ENCODE results near the gene KARS1. TPM values are rescaled to one million over a fixed set of nuclear protein-coding genes. Genes with fewer than 3 reads are reported as not detected.
"Not testable (repeated sequence)": the region's sequence is repeated elsewhere in the genome, so short reads cannot be mapped to it uniquely, and the experiment has no call there.

KARS1 gene
- total RNA-seq, 1 experiment from 2014 or later: 196 TPM

DNA sequence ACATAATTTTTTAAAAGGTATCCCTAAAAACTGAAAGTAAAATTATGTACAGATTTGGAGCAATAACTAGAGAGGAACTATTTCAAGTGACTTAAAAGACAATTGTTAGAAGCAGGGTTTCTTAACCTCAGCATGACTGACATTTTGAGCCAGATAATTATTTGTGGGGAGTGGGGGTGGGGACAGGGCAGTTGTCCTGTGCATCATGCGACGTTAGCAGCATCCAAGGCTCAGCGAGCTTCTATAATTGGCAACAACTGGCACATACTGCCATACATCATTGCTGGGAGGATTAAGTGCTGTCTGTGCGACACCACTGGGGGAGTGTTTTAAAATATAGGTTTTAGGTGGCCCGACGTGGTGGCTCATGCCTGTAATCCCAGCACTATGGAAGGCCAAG, 54.2 kb downstream of the KARS1 start:
- no TSS peak for BruUV-seq (replicated peaks)
- ChIA-PET RAD21 (ENCODE audit: low non-redundant PET in 1 of 2, low total read pairs in 2 of 2, uncharacterized antibody in 2 of 2, unreplicated experiment in 2 of 2) (no interaction called here), CTCF (no interaction called here), POLR2A (no interaction called here)
- no peak overlapping the region for H3K9ac ChIP-seq (ENCODE audit: low read length)
- no peaks in the 10 kb centered on the region for H3K79me2 ChIP-seq (ENCODE audit: insufficient read depth, low read length)
- H3K9me3 ChIP-seq (ENCODE audit: control insufficient read depth in 1 of 2, insufficient read depth in 1 of 2, low read depth in 1 of 2, low read length in 2 of 2): no peaks in the 10 kb centered on the region
- H3K27ac ChIP-seq (ENCODE audit: low read depth, low read length): no peak overlapping the region
- H3K4me3 ChIP-seq (replicated peaks in 1 of 2; ENCODE audit: low read depth in 1 of 2, low read length in 2 of 2): no peak overlapping the region
- H3K4me1 ChIP-seq (ENCODE audit: control insufficient read depth in 1 of 2, insufficient read depth in 2 of 2, low read length in 2 of 2): peaks cover 0 to 8% of the 10 kb centered on the region in 2 experiments; a peak in 1 of 4 replicates
- TF ChIP-seq SRF (IDR thresholded peaks at IDR 0.05; ENCODE audit: low read depth) (no peak), JUND (IDR thresholded peaks at IDR 0.05) (no peak), ZFX (IDR thresholded peaks at IDR 0.05) (no peak), EZH2phosphoT487 (IDR thresholded peaks at IDR 0.05; ENCODE audit: borderline replicate concordance) (no peak), YY1 (IDR thresholded peaks at IDR 0.05; ENCODE audit: extremely low read depth, insufficient replicate concordance, low read depth, low read length) (no peak), EZH2 (IDR thresholded peaks at IDR 0.05) (no peak), POLR2A (IDR thresholded peaks at IDR 0.05; ENCODE audit: borderline replicate concordance, extremely low read depth, insufficient read depth, insufficient read length) (no peak), FOSL1 (IDR thresholded peaks at IDR 0.05; ENCODE audit: low read depth) (no peak), TCF7L2 (IDR thresholded peaks at IDR 0.05; ENCODE audit: borderline replicate concordance, extremely low read depth, insufficient read depth, insufficient read length) (no peak)
- intact Hi-C loops (cut with micrococcal nuclease): no loop called here
- H3K9me2 ChIP-seq (ENCODE audit: insufficient read depth): no peaks in the 10 kb centered on the region
- peaks cover 0 to 13% of the 10 kb centered on the region in 2 experiments; a peak in 1 of 4 replicates for H3K36me3 ChIP-seq (ENCODE audit: control insufficient read depth in 1 of 2, insufficient read depth in 2 of 2, low read length in 2 of 2)
- H3K4me2 ChIP-seq (ENCODE audit: low read length): no peak overlapping the region
- DNase-seq (ENCODE audit: low read depth, low spot score) (no peak), ATAC-seq (no peak)
- no peaks in the 10 kb centered on the region for H3K27me3 ChIP-seq (ENCODE audit: insufficient read depth, low read length)
- no peaks in the 10 kb centered on the region for H4K20me1 ChIP-seq (ENCODE audit: insufficient read depth)
- no peak overlapping the region for H2AFZ ChIP-seq (ENCODE audit: low read depth, low read length, poor library complexity, severe bottlenecking)

- ATAC-seq; CTCF ChIA-PET; H3K4me2 ChIP-seq (ENCODE audit: low read length); H3K27me3 ChIP-seq (ENCODE audit: insufficient read depth, low read length); H3K27ac ChIP-seq (ENCODE audit: low read depth, low read length); H2AFZ ChIP-seq (ENCODE audit: low read depth, low read length, poor library complexity, severe bottlenecking); POLR2A ChIA-PET; H4K20me1 ChIP-seq (ENCODE audit: insufficient read depth); intact Hi-C loops (cut with micrococcal nuclease); H3K9ac ChIP-seq (ENCODE audit: low read length); H3K79me2 ChIP-seq (ENCODE audit: insufficient read depth, low read length); H3K9me3 ChIP-seq (ENCODE audit: control insufficient read depth in 1 of 2, insufficient read depth in 1 of 2, low read depth in 1 of 2, low read length in 2 of 2); H3K36me3 ChIP-seq (ENCODE audit: control insufficient read depth in 1 of 2, insufficient read depth in 2 of 2, low read length in 2 of 2); BruUV-seq (replicated peaks); H3K4me1 ChIP-seq (ENCODE audit: control insufficient read depth in 1 of 2, insufficient read depth in 2 of 2, low read length in 2 of 2); DNase-seq (ENCODE audit: low read depth, low spot score); RAD21 ChIA-PET (ENCODE audit: low non-redundant PET in 1 of 2, low total read pairs in 2 of 2, uncharacterized antibody in 2 of 2, unreplicated experiment in 2 of 2); H3K9me2 ChIP-seq (ENCODE audit: insufficient read depth); H3K4me3 ChIP-seq (replicated peaks in 1 of 2; ENCODE audit: low read depth in 1 of 2, low read length in 2 of 2): not testable (repeated sequence)
Observed at GRCh38 chr16:75591927-75592326, 55.5 kb downstream of the KARS1 start.

Measured in HCT116 (cell line).